D721Med (cell line): ENCODE data around the gene BEND7.
"Not testable (repeated sequence)": the region's sequence is repeated elsewhere in the genome, so short reads cannot be mapped to it uniquely, and the experiment has no call there.

ENCODE experiments used
- DNase-seq: peaks from one replicate; pipeline ENCODE4 v3.0.0; 2011; ENCODE audit warnings: low spot score; ENCODE audit not compliant: insufficient read length
- FAIRE-seq: peaks from 2 replicates; lab custom pipeline; 2011; peaks lifted over from hg19 to GRCh38; lab: Jason Lieb, UNC
- TF ChIP-seq, protein P1 (sequence below): IDR thresholded peaks from 2 replicates; pipeline ENCODE4 v1.5.1; 2012; ENCODE audit warnings: mild to moderate bottlenecking, control low read depth; ENCODE audit not compliant: insufficient read depth; ENCODE audit errors: missing control alignments

BEND7 gene

DNA sequence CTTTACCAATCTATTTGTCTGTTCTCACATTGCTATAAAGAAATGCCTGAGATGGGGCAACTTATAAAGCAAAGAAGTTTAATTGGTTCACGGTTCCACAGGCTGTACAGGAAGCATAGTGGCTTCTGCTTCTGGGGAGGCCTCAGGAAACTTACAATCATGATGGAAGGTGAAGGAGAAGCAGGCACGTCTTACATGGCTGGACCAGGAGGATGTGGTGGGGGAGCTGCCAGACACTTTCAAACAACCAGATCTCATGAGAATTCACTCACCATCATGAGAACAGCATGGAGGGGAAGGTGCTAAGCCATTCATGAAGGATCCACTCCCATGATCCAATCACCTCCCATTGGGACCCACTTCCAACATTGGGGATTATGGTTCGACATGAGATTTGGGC lies 115.9 kb downstream of the BEND7 start:
- TF ChIP-seq, protein P1, sequence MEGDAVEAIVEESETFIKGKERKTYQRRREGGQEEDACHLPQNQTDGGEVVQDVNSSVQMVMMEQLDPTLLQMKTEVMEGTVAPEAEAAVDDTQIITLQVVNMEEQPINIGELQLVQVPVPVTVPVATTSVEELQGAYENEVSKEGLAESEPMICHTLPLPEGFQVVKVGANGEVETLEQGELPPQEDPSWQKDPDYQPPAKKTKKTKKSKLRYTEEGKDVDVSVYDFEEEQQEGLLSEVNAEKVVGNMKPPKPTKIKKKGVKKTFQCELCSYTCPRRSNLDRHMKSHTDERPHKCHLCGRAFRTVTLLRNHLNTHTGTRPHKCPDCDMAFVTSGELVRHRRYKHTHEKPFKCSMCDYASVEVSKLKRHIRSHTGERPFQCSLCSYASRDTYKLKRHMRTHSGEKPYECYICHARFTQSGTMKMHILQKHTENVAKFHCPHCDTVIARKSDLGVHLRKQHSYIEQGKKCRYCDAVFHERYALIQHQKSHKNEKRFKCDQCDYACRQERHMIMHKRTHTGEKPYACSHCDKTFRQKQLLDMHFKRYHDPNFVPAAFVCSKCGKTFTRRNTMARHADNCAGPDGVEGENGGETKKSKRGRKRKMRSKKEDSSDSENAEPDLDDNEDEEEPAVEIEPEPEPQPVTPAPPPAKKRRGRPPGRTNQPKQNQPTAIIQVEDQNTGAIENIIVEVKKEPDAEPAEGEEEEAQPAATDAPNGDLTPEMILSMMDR = no peak
- no peak for FAIRE-seq
- no peak for DNase-seq

DNA sequence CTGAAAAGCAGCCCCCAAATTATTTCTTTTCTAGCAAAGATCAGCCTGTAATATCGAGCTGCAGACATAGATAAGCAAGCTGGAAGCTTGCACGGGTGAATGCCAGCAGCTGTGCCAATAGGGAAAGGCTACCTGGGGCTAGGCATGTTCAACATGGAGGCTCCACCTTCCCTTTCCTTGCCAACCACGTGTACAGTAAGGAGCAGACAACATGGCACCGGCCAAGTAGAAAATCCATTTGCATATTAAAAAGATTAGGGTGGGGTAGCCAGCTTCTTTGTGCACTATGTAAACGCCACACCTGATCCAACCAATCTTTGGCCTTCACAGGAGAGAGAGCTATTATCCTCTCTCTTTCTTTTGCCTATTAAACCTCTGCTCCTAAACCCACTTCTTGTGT lies 124.0 kb downstream of the BEND7 start:
- DNase-seq (no peak), FAIRE-seq (no peak)
- TF ChIP-seq, protein P1 = no peak

DNA sequence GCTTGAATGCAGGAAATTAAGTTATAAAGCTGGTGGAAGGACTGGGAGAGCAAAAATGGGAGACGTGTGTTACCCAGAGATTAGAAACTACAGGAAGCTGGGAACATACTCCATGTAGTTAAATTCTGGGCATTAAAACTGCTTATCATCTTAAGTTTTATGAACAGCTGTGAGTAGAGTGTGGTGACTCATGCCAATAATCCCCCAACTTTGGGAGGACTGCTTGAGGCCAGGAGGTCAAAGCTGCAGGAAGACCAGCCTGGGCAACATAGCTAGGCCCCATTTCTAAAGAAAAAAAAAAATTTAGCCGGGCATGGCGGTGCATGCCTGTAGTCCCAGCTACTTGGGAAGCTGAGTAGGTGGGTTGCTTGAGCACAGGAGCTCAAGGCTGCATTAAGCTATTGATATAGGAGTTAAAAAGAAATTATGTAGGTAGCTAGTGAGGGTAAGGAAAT lies 124.5 kb downstream of the BEND7 start:
- TF ChIP-seq, protein P1 = no peak
- no peak for FAIRE-seq
- no peak for DNase-seq

DNA sequence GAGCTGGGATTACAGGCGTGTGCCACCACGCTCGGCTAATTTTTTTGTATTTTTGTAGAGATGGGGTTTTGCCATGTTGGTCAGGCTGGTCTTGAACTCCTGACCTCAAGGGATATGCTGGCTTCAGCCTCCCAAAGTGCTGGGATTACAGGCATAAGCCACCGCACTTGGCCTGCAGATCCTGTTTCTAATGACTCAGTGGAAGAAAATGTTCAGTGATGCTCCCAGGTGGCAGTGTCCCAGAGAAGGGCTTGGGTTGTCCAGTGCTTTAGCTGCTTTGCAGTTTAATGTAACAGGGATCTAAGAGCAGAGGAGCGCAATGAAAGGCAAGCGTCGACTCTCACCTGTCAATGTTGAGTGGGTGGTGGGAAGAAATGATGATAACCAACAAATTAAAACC lies 125.4 kb downstream of the BEND7 start:
- DNase-seq, FAIRE-seq: not testable (repeated sequence)

DNA sequence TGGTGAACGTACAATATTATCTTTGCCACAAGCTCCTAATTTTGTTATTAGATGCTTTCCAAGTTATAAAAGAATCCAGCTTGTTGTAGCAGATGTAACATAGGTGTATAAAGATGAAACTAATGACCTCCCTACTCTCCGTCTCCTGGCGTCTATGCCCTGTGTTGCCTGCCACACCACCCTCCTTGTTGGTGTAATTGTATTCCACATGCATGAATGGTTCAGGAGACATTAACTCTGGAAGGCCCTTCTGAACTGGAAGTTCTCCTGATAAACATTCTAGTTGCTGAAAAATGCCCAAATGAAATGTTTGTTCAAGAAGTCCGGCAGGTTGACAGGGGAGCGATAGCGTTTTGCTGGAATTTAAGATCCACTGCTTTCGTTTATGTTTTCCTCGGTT lies 126.8 kb downstream of the BEND7 start:
- DNase-seq (no peak), FAIRE-seq (no peak)
- TF ChIP-seq, protein P1 = no peak

DNA sequence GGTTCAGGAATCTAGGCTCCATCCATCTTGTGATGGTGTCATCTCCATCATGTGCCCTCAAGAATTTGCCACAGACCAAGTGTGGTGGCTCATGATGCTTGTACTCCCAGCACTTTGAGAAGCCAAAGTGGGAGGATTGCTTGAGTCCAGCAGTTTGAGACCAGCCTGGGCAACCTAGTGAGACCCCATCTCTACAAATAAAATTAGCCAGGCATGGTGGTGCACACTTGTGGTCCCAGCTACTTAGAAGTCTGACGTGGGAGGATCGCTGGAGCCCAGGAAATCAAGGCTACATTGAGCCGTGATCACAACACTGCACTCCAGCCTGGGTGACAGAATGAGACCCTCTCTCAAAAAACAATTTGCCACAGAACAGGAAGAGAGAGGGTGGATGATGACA lies 127.7 kb downstream of the BEND7 start:
- DNase-seq (no peak), FAIRE-seq (no peak)
- TF ChIP-seq, protein P1 = no peak

DNA sequence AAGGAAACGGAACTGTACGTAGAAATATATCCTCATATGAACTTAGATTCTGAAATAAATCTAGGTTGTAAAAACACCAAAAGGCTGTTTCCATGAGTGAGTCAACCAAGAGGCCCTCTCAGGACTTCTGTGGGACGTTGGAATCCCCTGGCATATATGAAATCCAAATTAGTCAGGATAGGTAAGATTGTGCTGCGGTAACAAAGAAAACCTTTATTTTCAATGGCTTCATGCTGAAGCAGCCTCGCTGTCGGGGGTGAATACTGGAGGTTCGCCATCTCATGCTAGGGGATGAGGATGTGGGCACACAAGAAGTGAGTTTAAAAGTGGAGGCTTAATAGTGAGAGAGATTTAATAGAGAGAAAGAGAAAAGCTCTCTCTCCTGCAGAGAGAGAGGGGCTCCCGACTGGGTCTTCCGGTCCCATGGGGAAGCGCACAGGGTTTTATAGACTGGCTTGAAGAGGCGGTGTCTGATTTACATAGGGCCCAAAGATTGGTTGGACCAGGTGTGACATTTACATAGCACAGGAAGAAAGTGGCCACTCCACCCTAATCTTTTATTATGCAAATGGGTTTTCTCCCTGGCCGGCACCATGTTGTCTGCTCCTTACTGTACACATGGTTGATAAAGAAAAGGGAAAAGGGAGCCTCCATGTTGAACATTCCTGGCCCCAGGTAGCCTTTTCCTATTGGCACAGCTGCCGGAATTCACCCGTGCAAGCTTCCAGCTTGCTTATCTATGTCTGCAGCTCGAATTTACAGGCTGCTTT lies 128.4 kb downstream of the BEND7 start:
- TF ChIP-seq, protein P1 = no peak
- no peak for FAIRE-seq
- DNase-seq = no peak
